HG02970 (cell line): Measurements from ENCODE around the gene OR56A4.

Source experiments
- ATAC-seq: cut with Tn5 transposase; IDR thresholded peaks from one replicate; pipeline ENCODE4 v1.9.1; 2021; ENCODE audit warnings: mild to moderate bottlenecking, moderate library complexity, moderate number of reproducible peaks; ENCODE audit not compliant: unreplicated experiment, low FRiP score

OR56A4 gene, protein sequence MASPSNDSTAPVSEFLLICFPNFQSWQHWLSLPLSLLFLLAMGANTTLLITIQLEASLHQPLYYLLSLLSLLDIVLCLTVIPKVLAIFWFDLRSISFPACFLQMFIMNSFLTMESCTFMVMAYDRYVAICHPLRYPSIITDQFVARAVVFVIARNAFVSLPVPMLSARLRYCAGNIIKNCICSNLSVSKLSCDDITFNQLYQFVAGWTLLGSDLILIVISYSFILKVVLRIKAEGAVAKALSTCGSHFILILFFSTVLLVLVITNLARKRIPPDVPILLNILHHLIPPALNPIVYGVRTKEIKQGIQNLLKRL

DNA sequence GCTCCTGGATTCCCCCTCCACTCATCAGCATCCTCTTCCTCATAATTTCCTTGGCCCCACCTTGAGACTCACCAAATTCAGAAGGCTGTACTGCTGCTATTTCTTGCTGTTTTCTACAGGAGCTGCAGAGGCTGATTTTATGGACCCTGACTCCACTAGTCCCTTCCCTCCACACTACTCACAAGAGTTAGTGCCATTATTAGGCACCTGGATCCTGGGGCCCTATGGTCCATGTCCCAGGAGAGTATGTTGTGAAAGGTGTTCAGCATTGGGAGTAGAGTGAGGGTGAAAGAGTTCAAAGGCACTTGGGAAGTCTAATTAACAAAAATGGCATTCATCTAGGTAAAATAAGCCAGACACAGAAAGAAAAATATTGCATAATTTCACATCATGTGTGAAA, at the start of gene OR56A4:
TSS of gene OR56A4 (minus strand) at position 101 of the 400 bp plus-strand sequence. CDS start 3,954 bp downstream, outside the sequence.
- no peak for ATAC-seq

DNA sequence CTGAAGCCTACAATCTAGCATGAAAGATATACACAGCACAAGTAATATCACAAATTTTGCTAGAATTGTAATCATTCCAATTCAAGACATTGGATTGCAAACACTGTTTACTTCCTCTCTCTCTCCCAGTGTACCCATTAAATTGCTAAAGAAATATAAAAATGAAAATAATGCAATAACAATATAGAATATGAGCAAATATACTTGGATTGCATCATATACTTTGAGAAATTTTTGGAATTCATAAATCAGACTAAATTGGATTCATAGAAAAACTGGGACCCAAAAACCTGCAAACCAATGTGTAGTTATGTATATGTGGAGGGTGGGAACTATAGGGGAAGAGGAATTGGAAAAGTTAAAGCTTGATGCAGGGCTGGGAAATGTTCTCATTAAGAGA, 48.8 kb upstream of the OR56A4 start:
- no peak for ATAC-seq

DNA sequence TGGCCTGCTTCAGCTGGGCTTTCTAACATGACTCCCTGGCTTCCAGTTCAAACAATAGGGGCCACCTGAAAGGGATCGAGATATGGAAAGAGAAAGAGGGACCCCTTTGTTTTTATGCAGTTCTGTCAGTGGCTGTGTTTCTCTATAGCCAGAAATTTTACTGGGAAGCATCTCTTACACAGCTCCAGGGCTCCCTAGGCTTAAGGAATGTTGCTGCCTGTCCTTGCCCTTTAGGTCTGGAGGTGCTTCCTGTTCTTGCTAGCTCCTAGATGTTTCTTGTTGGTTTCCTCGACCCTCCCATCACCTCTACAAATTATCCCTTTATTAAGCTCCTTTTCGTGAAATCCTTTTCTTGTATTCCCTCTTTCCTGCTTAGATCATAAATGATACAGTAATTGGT, 45.6 kb upstream of the OR56A4 start:
- ATAC-seq: no peak

DNA sequence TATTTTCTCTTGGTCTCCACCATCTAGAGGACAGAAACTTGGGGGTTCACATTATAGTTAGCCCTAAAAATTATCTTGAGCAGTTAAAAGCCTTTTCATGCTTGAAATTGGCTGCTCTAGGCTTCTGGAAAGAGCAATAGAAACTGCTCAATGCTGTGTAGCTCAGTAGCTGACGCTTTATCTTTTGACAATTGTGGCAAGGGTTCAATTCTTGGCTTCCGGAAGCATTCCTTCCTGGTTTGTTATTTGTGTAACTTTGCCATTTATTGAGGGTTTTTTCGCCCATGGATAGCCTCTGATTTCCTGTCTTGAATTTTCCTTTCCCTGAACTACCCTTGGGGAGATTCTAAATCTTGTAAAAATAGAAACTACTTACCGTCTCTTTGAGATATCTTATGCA, 34.1 kb upstream of the OR56A4 start:
- ATAC-seq: no peak

DNA sequence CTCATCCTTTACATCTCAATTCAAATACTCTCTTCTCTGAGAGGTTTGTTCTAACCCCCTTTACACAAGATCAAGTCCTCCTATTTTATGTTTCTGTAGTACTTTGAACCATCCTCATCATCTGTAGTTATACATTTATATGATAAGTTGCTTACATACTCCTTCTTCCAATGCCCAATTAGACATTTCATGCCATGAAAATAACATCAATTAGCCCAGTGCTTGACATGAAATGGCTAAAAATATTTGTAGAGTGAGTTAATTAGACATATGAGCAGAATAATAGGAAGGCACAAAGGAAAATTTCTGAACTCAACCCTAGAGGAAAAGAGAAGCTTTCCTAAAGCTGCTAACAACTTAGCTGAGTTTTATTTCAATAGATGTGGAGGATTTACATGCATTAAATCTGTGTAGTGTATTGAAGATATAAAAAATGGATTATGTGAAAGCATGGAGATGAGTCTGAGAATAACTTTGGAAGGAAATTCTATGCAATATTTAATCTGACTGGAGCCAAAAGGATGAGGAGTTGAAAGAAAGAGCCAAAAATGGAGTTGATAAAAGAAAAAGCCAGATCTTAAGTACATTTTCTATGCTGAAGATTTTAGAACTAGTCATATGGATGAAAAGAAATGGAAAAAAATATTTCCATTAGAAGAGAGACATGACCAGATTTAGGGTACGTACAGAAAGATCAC, 24.1 kb upstream of the OR56A4 start, which contains the start of gene OR56A1:
TSS of gene OR56A1 (minus strand) at position 51 of the 698 bp plus-strand sequence. CDS start 3,066 bp downstream, outside the sequence.
- no peak for ATAC-seq

DNA sequence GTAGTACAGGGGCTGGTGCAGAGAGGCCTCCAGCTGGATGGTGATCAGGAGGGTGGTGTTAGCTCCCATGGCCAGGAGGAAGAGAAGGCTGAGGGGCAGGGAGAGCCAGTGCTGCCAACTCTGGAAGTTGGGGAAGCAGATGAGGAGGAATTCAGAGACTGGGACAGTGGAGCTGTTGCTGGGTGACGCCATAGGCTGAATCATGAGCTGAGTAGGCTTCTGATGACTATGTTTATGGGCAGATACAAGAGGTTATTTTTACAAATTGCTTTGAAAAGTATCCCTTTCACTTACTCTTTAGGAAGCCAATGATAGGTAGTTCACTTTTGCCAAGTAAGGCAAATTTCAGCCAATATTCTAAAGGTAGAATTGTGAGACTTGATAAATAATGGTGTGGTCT, 20.8 kb upstream of the OR56A4 start:
- no peak for ATAC-seq

DNA sequence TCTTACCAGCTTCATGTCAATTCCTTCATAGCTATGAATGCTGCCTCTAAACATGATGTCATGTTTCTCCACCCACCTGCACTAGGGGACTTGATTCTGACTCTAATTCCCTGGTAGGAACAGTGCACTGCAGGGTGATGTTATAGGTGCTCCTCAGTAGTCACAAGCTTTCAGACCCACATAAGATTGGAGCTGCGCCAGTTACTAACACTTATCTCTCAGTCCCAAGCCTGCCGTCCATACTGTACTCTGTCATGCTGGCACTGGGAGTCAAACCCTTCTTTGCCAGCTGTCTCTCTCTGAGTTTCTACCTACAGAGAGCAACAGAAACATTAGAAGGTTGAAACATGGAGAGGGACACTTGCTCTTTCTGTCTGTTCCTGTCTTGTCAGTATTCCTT, 18.3 kb upstream of the OR56A4 start:
- ATAC-seq: no peak

DNA sequence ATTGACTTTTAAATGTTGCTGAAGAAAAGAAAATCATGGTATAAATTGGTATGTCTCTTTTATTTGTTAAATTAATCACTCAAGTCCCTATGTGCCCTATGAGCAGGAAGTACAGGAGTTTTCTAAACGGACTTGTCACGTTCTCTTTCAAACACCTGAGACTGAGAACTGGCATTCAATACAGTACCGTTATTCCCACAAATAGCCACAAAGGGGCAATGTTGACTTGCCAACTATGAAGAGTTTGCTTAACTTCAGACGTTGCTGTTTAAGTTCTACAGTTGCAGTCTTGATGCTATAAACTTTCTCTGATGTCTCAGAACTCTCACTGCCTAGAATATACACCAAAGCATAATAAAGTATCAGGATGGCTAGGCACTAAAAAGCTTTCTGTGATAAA, 16.2 kb upstream of the OR56A4 start:
- no peak for ATAC-seq

DNA sequence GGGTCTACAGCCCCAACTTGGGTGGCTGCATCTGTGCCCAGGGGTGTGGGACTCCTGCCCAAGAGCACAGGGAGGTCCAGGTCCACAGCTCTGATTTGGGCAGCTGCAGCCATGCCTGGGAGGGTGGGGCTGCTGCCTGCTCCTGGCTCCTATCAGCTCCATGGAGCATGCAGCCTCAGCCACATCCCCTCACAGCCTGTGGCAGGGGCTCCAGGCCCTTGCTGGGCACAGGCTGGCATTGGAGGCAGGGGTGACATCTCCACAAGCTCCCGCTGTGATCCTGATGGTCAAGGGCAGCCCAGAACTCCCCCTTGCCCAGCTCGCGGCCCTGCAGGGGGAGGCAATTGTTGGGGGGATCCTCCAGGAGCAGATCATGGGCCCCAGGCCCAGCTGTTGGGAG, 6.3 kb upstream of the OR56A4 start:
- no peak for ATAC-seq

DNA sequence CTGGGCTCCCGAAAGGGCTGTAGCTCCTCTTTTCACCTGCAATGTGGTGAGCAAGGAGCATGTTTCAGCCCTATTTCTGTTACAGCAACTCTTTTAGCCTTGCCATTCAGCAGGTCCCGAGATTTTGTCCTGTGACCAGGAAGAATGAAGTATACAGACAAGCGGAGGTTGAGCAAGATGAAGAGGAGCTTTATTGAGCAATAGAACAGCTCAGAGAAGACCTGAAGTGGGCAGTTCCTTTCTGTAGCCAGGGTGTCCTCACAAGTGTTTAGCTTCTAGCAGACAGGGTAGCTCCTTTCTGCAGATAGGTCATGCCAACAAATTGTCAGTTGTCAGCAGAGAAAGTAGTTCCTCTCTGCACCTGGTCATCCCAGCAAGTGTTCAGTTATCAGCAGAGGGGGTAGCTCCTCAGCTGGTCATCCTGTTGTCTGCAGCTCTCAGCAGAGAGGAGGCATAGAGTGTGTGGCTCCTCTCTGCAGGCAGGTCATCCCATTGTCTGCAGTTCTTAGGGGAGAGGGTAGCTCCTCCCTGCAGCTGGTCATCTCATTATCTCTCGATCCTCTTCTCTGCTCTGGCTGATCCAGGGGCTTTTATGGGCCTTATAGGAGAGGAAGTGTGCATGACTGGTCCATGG, 5.4 kb upstream of the OR56A4 start:
- ATAC-seq: no peak

DNA sequence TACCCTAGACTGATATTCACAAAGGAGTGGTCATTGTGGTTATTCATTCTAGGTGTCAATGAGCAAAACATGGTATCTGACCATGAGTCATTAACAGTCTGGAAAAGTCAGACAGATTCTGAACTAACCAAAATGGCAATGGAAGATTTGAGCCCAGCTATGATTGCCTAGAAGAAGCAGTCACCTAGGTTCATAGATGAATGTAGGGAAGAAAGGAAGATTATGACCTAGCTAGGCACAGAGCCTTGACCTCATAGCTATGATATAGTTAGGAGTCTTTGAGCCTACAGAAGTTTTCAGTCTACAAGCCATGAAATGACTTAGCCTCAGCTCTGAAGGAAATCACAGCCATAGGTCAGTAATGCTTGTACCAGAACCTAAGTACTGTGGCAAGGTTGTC, 351 bp downstream of the OR56A4 start:
- no peak for ATAC-seq

DNA sequence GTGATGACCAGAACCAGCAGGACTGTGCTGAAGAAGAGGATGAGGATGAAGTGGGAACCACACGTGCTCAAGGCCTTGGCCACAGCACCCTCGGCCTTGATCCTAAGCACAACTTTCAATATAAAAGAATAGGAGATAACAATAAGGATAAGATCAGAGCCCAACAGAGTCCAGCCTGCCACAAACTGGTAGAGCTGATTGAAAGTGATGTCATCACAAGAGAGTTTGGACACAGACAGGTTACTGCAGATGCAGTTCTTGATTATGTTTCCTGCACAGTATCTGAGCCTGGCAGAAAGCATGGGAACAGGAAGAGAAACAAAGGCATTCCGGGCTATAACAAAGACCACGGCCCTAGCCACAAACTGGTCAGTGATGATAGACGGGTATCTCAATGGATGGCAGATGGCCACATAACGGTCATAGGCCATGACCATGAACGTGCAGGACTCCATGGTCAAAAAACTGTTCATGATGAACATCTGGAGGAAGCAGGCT, 4.5 kb downstream of the OR56A4 start:
- ATAC-seq: no peak

DNA sequence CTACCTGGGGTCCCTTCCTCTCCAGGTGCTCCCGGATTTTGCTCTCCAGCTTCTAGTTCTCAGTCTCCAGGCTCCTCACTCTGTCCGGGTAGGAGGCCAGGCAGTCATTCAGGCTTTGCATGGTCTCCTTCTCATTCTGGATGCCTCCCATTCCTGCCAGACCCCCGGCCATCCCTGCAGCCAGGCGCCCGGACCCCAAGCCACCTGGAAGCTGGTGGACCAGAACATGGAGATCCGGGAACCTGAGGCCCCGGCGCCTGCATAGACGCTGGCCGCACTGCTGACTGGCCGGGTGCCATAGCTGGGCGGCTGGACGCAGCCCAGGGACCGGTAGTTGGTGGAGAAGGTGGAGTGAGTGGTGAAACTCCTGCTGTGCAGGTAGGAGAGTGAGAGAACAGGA, 12.0 kb downstream of the OR56A4 start:
- ATAC-seq: no peak

DNA sequence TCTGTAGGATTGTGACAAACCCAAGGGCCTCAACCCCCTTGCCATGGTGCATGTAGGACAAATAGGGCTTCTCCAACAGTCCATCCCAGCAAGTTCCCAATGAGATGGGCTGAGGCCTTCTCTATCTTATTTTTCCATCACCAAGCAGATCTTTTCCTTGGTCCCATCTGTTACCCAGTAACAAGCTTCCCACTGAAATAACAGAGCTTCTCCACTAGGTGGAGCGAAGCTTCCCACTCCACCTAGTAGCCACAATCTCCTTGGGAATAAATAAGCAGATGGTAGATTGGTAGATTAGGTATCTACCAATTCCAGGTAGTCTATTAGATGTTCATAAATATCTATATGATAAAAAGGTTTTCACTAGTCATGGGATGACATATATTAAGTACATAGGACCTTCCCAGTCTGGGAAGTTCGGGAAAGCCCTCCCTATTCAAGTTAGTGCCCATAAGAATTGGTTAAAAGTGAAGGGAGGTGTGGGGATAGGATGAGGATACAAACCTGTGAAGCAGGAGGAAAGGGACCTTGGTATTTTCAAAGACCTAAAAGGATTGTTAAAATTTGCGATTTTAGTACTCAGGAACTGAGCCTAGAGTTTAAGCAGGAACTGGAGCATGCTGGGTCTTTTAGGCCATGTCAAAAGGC, 14.0 kb downstream of the OR56A4 start:
- no peak for ATAC-seq

DNA sequence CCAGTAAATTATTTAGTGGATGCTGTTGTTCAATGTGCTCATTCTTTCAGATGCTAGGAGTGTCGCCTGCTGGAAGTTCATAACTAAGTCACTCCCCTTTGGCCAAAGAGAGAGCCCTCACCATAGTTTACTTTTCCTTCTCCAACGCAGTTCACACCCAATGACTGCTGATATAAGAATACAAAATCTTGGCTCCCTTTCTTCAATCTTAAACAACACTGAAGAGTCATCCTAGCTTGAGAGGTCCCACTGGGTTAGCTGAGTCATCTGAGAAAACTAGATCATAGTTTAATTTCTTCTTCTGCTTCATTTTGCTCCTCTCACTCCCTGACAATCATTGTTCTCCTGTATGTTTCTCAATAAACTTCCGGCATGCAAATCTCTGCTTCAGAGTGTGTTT, 14.6 kb downstream of the OR56A4 start:
- no peak for ATAC-seq

DNA sequence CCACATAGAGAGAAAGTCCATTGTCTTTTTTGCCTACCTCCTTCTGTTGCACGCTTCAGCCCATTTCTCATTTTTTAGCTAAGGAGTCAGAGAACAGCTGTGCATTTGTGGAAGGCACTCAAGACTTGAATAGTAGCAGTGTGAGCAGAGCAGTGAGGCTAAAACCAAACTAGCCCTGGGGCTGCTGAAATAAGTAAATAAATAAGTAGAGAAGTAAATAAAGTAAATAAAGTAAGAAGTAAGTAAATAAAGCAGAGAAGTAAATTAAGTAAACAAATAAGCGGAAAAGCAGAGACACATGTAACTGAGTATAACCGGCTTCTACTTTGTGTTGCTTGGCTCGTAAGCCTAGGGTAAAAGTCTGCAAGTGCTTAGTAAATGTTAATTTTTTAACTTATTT, 17.5 kb downstream of the OR56A4 start:
- no peak for ATAC-seq

DNA sequence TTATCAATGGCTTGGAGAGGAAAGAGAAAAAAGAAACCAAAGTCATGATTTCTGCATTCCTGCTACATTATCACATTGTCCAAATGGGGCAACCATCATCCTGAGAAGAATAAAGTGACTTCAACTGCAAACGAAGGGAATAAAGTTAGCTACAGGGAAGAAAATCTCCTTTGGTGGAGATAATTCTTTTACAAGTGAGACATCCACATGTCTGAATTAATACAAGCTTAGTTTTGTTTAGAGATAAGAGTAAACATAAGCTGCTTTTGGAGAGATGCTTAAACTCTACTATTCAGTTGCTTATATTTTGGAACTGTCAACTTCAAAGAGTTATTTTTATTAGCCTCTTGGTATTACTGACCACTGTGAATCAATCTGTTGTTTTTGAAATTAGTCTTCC, 19.9 kb downstream of the OR56A4 start, which contains the start of gene OR52L1:
TSS of gene OR52L1 (minus strand) at position 101 of the 400 bp plus-strand sequence. CDS start at position 46, 55 bp downstream.
- no peak for ATAC-seq

DNA sequence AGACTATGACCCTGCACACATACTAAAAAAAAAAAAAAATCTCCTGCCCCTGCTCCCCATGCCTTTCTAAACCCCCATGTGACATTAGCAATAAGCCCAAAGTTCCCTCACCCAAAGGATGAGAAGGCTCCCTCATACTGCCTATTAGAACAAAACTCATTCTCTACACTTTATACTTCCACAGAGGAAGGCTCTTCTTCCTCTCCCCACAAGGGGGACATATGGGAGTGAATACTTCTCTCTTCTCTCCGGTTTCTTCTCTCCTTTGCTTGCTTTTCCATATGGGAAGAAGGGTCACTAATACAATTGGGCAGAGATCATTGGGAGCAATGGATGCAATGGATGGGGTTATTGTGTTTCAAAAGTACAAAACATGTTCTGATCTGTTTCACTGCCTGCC, 23.3 kb downstream of the OR56A4 start:
- ATAC-seq: no peak

DNA sequence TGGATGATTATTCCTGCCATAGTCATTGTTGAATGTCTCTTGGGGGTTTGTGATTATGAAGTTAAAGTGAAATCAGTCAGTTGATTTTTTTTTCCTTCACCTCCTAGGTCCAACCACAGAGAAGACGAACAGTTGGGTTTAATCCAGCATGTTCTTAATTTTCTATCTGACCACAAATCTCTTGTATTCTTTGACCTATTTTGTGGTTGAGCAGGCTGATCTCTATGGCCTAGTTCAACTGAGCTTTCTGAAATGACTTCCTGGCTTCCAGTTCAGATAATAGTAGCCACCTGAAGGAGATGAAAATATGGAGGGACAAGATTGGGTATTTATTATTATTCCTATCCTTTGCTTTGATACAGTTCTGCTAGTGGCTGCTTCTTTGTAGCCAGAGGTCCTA, 33.2 kb downstream of the OR56A4 start:
- no peak for ATAC-seq

DNA sequence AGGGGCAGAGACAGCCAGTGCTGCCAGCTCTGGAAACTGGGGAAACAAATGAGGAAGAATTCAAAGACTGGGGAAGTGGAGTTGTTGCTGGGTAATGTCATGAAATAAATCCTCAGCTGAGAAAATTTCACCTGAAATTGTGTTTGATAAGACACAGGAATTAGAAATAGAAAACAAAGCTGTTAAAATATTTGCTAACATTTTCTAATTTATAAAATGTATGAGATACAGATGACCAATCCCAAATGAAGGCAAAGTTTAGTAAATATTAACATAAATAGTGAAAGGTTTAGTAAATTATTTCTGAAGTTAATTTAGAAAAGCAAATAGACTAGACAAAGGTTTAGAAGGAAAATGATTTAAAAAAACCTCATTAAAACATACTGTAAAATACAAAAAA, 38.4 kb downstream of the OR56A4 start, which contains the start of gene OR56A5:
TSS of gene OR56A5 (minus strand) at position 101 of the 400 bp plus-strand sequence. CDS start at position 101, 0 bp downstream.
- no peak for ATAC-seq

DNA sequence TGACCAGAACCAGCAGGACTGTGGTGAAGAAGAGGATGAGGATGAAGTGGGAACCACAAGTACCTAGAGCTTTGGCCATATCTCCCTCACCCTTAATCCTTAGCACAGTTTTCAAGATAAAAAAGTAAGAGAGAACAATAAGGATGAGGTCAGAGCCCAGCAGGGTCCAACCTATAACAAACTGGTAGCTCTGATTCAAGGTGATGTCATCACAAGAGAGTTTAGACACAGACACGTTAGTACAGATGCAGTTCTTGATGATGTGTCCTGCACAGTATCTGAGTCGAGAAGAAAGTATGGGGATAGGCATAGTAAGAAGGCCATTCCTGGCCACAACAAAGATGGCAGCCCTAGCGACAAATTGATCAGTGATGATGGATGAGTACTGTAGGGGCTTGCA, 39.0 kb downstream of the OR56A4 start:
- ATAC-seq: no peak
